ENCODE data around the gene PSTPIP1.

- TF ChIP-seq ZNF274 (IDR thresholded peaks at IDR 0.05; ENCODE audit: low read depth, low read length) (no peak), YY1 (IDR thresholded peaks at IDR 0.05; ENCODE audit: insufficient read depth, insufficient read length) (no peak)
Measured at GRCh38 chr15:76998663-76999285, 3.8 kb downstream of the PSTPIP1 start.

Data from NT2/D1 (cell line).